ENCODE results near the gene CGB1. TPM values are rescaled to one million over a fixed set of nuclear protein-coding genes. Genes with fewer than 3 reads are reported as not detected.
A peak's percentile ranks its signal among the peaks of the same experiment; 100 is the strongest.

CGB1 gene
- total and polyA plus RNA-seq, 10 of the 15 experiments (the other 5 are each of a cell fraction or from before 2014, with no cell fraction given), result not detected

DNA sequence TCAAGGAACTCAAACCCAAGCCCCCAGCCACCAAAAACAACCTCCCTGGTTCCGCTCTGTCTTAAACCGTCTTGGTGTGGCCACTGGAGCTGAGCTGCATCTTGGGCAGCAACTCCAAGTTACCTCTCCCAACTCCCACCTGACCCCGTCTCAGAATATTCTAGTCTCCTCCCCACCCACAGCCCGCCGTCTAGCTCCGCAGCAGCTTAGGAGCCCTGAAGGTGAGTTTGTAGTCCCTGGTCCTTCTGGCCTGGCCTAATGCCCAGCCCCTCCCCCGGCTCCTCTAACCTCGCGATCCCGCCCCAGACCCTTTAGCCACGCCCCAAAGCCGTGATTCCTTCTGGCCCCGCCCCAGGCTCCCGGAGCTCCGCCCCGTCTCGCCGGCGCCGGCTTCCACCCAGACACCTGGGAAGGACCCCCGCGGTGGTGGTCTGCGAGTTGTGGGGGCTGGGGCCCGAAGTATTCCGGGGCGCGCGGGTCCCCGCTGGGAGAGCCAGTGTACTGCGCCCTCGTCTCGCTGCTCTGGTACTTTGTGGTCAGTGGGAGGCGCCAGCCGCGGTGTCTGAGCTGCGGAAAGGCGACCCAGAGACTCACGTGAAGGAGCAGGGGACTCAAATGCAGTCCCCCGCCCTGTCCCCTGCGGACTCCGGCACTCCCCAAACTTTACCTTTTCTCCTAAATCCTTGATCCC is 17.3 kb downstream of the CGB1 start:
- 7% methylated on average over 41 of the region's 41 CpGs for WGBS (ENCODE audit: insufficient coverage, insufficient replicate concordance, low lambda C conversion rate, missing lambda C conversion rate)
- H3K4me3 ChIP-seq, result peak overlapping the region; percentile 40; the same call in 1 of the 2 replicates
- peak overlapping the region; percentile 34 for H2AFZ ChIP-seq (ENCODE audit: control insufficient read depth, low read depth, low read length)
- FAIRE-seq, result no peak
- TF ChIP-seq RUNX3 (IDR thresholded peaks at IDR 0.05; ENCODE audit: low read length) (peak; percentile 28; the same call in 1 of the 2 replicates), ZBED1 (IDR thresholded peaks at IDR 0.05; ENCODE audit: borderline replicate concordance) (no peak), CTCF (IDR thresholded peaks at IDR 0.05 in 2 of 3, conservative IDR thresholded peaks at IDR 0.05 in 1 of 3; ENCODE audit: control insufficient read depth in 2 of 3, extremely low read depth in 1 of 3, insufficient read depth in 1 of 3, low read depth in 3 of 3, low read length in 3 of 3) (0 out of 6 replicates have a peak, but pooled peaks of 1 of the 3 experiments have one; percentile 4), HCFC1 (IDR thresholded peaks at IDR 0.05; ENCODE audit: low read length) (no peak), RCOR1 (conservative IDR thresholded peaks at IDR 0.05; ENCODE audit: low read depth, low read length) (no peak), SIX5 (IDR thresholded peaks at IDR 0.05; ENCODE audit: low read depth, low read length, severe bottlenecking) (no peak), SIN3A (IDR thresholded peaks at IDR 0.05; ENCODE audit: low read depth, low read length) (no peak), BCL11A (IDR thresholded peaks at IDR 0.05; ENCODE audit: low read depth, low read length) (no peak), BACH1 (IDR thresholded peaks at IDR 0.05; ENCODE audit: borderline replicate concordance) (no peak), BHLHE40 (IDR thresholded peaks at IDR 0.05; ENCODE audit: borderline replicate concordance in 1 of 2, low read depth in 2 of 2, low read length in 1 of 2) (peak in 1 of 2 experiments; percentile 69; a peak in 2 of 4 replicates), MYB (IDR thresholded peaks at IDR 0.05; ENCODE audit: borderline replicate concordance, low read depth, low read length) (no peak), BRCA1 (IDR thresholded peaks at IDR 0.05; ENCODE audit: low read depth, low read length) (no peak), WRNIP1 (IDR thresholded peaks at IDR 0.05; ENCODE audit: borderline replicate concordance, low read depth, low read length) (no peak), YY1 (IDR thresholded peaks at IDR 0.05; ENCODE audit: low read depth, low read length) (no peak)
- TF ChIP-seq, protein P1, sequence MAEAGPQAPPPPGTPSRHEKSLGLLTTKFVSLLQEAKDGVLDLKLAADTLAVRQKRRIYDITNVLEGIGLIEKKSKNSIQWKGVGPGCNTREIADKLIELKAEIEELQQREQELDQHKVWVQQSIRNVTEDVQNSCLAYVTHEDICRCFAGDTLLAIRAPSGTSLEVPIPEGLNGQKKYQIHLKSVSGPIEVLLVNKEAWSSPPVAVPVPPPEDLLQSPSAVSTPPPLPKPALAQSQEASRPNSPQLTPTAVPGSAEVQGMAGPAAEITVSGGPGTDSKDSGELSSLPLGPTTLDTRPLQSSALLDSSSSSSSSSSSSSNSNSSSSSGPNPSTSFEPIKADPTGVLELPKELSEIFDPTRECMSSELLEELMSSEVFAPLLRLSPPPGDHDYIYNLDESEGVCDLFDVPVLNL (IDR thresholded peaks at IDR 0.05; ENCODE audit: low read depth, low read length), result no peak
- TF ChIP-seq, protein P2, sequence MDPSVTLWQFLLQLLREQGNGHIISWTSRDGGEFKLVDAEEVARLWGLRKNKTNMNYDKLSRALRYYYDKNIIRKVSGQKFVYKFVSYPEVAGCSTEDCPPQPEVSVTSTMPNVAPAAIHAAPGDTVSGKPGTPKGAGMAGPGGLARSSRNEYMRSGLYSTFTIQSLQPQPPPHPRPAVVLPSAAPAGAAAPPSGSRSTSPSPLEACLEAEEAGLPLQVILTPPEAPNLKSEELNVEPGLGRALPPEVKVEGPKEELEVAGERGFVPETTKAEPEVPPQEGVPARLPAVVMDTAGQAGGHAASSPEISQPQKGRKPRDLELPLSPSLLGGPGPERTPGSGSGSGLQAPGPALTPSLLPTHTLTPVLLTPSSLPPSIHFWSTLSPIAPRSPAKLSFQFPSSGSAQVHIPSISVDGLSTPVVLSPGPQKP (IDR thresholded peaks at IDR 0.05; ENCODE audit: low read depth, low read length), result no peak
- intact Hi-C loops (cut with micrococcal nuclease; ENCODE audit: unreplicated experiment) (no loop called here), in situ Hi-C loops (cut with MboI) (no loop called here)
- H3K9ac ChIP-seq (ENCODE audit: control insufficient read depth, insufficient read depth, low read length), result no peak overlapping the region
- H3K4me1 ChIP-seq (ENCODE audit: control insufficient read depth, insufficient read depth, low read length), result peaks cover 15% of the 10 kb centered on the region
- ATAC-seq, result peak; percentile 22; the same call in 2 of the 3 replicates
- no peak for DNase-seq (ENCODE audit: low read depth, low spot score)
- H3K36me3 ChIP-seq (ENCODE audit: control insufficient read depth in 2 of 2, insufficient read depth in 2 of 2, low read length in 1 of 2), result peaks cover 0 to 6% of the 10 kb centered on the region in 2 experiments; a peak in 2 of 4 replicates
- no peaks in the 10 kb centered on the region for H3K27me3 ChIP-seq (replicated peaks in 1 of 2; ENCODE audit: control insufficient read depth in 2 of 2, insufficient read depth in 2 of 2, low read length in 1 of 2)
- H3K79me2 ChIP-seq (ENCODE audit: control insufficient read depth, insufficient read depth, low read length), result no peaks in the 10 kb centered on the region
- no TSS peak for BruUV-seq (replicated peaks)
- CTCF ChIA-PET, result interaction anchor here (0.8 to 3.1 kb wide), 2 partner anchors 21 to 78 kb away, joined by 3 to 14 read pairs; no protein-coding TSS in a partner anchor
- POLR2A ChIA-PET, result interaction anchor here (0.6 kb wide), 1 partner anchor 483 kb away, joined by 6 read pairs; no protein-coding TSS in a partner anchor
- SMC1A ChIA-PET (ENCODE audit: uncharacterized antibody, unreplicated experiment), result no interaction called here
- no peaks in the 10 kb centered on the region for H4K20me1 ChIP-seq (ENCODE audit: control insufficient read depth, insufficient read depth)
- H3K4me2 ChIP-seq (ENCODE audit: control insufficient read depth, insufficient read depth), result peak overlapping the region; percentile 31
- H3K9me3 ChIP-seq (replicated peaks; ENCODE audit: control insufficient read depth, insufficient read depth, low read length), result no peaks in the 10 kb centered on the region
- no peak overlapping the region for H3K27ac ChIP-seq (ENCODE audit: control insufficient read depth, insufficient read depth)
- RAD21 ChIA-PET (ENCODE audit: unreplicated experiment), result interaction anchor here (0.6 kb wide), 1 partner anchor 43 kb away, joined by 3 read pairs; no protein-coding TSS in a partner anchor
